ENCODE data around the gene NFE2L3. TPM values are rescaled to one million over a fixed set of nuclear protein-coding genes. Genes with fewer than 3 reads are reported as not detected.

Gene NFE2L3
- total RNA-seq, 2 donors from 2014 or later: 2.8 to 4.5 TPM

GRCh38 chr7:26153823-26154783 is 2.1 kb downstream of the NFE2L3 start:
- DNase-seq (ENCODE audit: low spot score) (no peak), ATAC-seq (ENCODE audit: insufficient number of reproducible peaks, low FRiP score, low read depth) (no peak)
- no peaks in the 10 kb centered on the region for H3K9me3 ChIP-seq
- H3K4me1 ChIP-seq (ENCODE audit: control insufficient read depth in 1 of 2, low read depth in 2 of 2): peaks cover 4 to 23% of the 10 kb centered on the region in 2 donors
- peak overlapping the region; percentile 72 for H3K4me3 ChIP-seq
- TF ChIP-seq CTCF (IDR thresholded peaks at IDR 0.05): no peak
- H3K27ac ChIP-seq: no peak overlapping the region
- H3K36me3 ChIP-seq: no peaks in the 10 kb centered on the region
- peaks cover 4% of the 10 kb centered on the region for H3K27me3 ChIP-seq (replicated peaks; ENCODE audit: insufficient read depth)

GRCh38 chr7:26155531-26156375 is 3.8 kb downstream of the NFE2L3 start:
- Histone ChIP-seq H3K9me3 (no peaks in the 10 kb centered on the region), H3K27ac (no peak overlapping the region), H3K27me3 (replicated peaks; ENCODE audit: insufficient read depth) (peaks cover 4% of the 10 kb centered on the region), H3K4me3 (peak overlapping the region; percentile 24), H3K36me3 (no peaks in the 10 kb centered on the region), H3K4me1 (ENCODE audit: control insufficient read depth in 1 of 2, low read depth in 2 of 2) (peaks cover 4 to 23% of the 10 kb centered on the region in 2 donors)
- no peak for ATAC-seq (ENCODE audit: insufficient number of reproducible peaks, low FRiP score, low read depth)
- no peak for TF ChIP-seq CTCF (IDR thresholded peaks at IDR 0.05)
- no peak for DNase-seq (ENCODE audit: low spot score)

GRCh38 chr7:26156451-26157420 is 4.7 kb downstream of the NFE2L3 start:
- no peak for DNase-seq (ENCODE audit: low spot score)
- Histone ChIP-seq H3K36me3 (no peaks in the 10 kb centered on the region), H3K27ac (no peak overlapping the region), H3K4me1 (ENCODE audit: control insufficient read depth in 1 of 2, low read depth in 2 of 2) (peaks cover 4 to 22% of the 10 kb centered on the region in 2 donors), H3K27me3 (replicated peaks; ENCODE audit: insufficient read depth) (peaks cover 4% of the 10 kb centered on the region), H3K4me3 (peak overlapping the region; percentile 24), H3K9me3 (no peaks in the 10 kb centered on the region)
- ATAC-seq (ENCODE audit: insufficient number of reproducible peaks, low FRiP score, low read depth): no peak
- TF ChIP-seq CTCF (IDR thresholded peaks at IDR 0.05): no peak

GRCh38 chr7:26157520-26158105 is 5.6 kb downstream of the NFE2L3 start:
- H3K27me3 ChIP-seq (replicated peaks; ENCODE audit: insufficient read depth): peaks cover 4% of the 10 kb centered on the region

More at GRCh38 chr7:26157520-26158105, 5.6 kb downstream of the NFE2L3 start:
- Histone ChIP-seq H3K36me3 (no peaks in the 10 kb centered on the region), H3K4me1 (ENCODE audit: control insufficient read depth in 1 of 2, low read depth in 2 of 2) (peaks cover 2 to 14% of the 10 kb centered on the region in 2 donors), H3K27ac (no peak overlapping the region), H3K9me3 (no peaks in the 10 kb centered on the region), H3K4me3 (no peak overlapping the region)
- no peak for DNase-seq (ENCODE audit: low spot score)
- TF ChIP-seq CTCF (IDR thresholded peaks at IDR 0.05): no peak
- no peak for ATAC-seq (ENCODE audit: insufficient number of reproducible peaks, low FRiP score, low read depth)

All from thoracic aorta (tissue), 2 donors.